Adrenal gland (tissue), 12 donors: ENCODE data around the gene MYOM3. TPM values are rescaled to one million over a fixed set of nuclear protein-coding genes. Genes with fewer than 3 reads are reported as not detected.
A peak's percentile ranks its signal among the peaks of the same experiment; 100 is the strongest.

ENCODE experiments used
- DNase-seq, 7 donors: peaks; one replicate each; pipeline ENCODE4 v3.0.0-alpha.2; 2019 to 2020
- H3K27ac ChIP-seq, 5 donors: fragments of 200-600 bp; sonication (generic) in 4 of 5; 1 replicate in 3 of 5; 2 replicates in 2 of 5; pipeline versions ENCODE4 v1.5.1 to v1.8.0; 2016 to 2020; ENCODE audit warnings: mild to moderate bottlenecking in 1 of 5
- H3K27me3 ChIP-seq: fragments of 200-600 bp; 2 replicates; pipeline ENCODE4 v1.8.0; 2021
- H3K36me3 ChIP-seq, 2 donors: fragments of 200-600 bp; replicated peaks in 1 of 2; 1 replicate in 1 of 2; 2 replicates in 1 of 2; pipeline versions ENCODE4 v1.5.1 to v1.8.0; 2018 to 2022
- H3K4me1 ChIP-seq, 2 donors: fragments of 200-600 bp; replicated peaks in 1 of 2; 1 replicate in 1 of 2; 2 replicates in 1 of 2; pipeline versions ENCODE4 v1.5.1 to v1.8.0; 2018 to 2021
- H3K4me3 ChIP-seq, 4 donors: fragments of 200-600 bp; sonication (generic) in 3 of 4; one replicate each; pipeline ENCODE4 v1.5.1; 2016 to 2018
- H3K9me3 ChIP-seq, 3 donors: fragments of 200-600 bp; sonication (generic) in 1 of 3; replicated peaks in 1 of 3; 1 replicate in 2 of 3; 2 replicates in 1 of 3; pipeline versions ENCODE4 v1.5.1 to v1.8.0; 2016 to 2021
- POLR2A ChIP-seq, 2 donors: fragments of 450-650 bp; IDR thresholded peaks; one replicate each; pipeline ENCODE4 v1.6.1; 2017; ENCODE audit warnings: antibody characterized with exemption in 2 of 2, mild to moderate bottlenecking in 2 of 2, moderate library complexity in 1 of 2
- WGBS, 4 donors: extraction: QIAGEN DNeasy Blood & Tissue Kit in 2 of 4; methylation state at CpG; one replicate each; pipeline versions ENCODE4 v1.1.5 to v1.1.7; 2013 to 2017; 5-methylcytosine and 5-hydroxymethylcytosine counted together
- intact Hi-C, 2 donors: fragments of 100-400 bp; cut with DNase I; formaldehyde crosslinking; loops; one replicate each; pipeline versions ENCODE4 v1.14.1 to v1.15.0; 2022 to 2023
- polyA plus RNA-seq, 3 donors: library from polyadenylated mRNA; stranded (reverse); fragments of 200-250 nt in 2 of 3; fragments of 350-450 nt in 1 of 3; fragmentation: Illumina TruSeq in 1 of 3; extraction: RNeasy Lipid Tissue Mini Kit (QIAGEN cat#74804) in 1 of 3; gene quantifications; one replicate each; pipeline ENCODE4 v1.2.3, GENCODE V29; 2013 to 2014
- total RNA-seq, 9 donors: library from RNA; depleted of rRNA in 4 of 9; stranded (reverse); fragments of >200 nt in 4 of 9; fragments of 120-200 nt in 1 of 9; fragmentation: NEBNext Ultra II Directional in 1 of 9; extraction: Animal tissue kit (Norgen Biotek cat#: 25700) in 1 of 9; gene quantifications; one replicate each; pipeline versions ENCODE4 v1.1.0 to v1.2.4, GENCODE V29; 2013 to 2023
- TF ChIP-seq, protein P1 (sequence below), 6 experiments: fragments of 450-650 bp in 4 of 6; fragments of 200-600 bp in 2 of 6; sonication (generic) in 1 of 6; IDR thresholded peaks; 1 replicate in 5 of 6; 2 replicates in 1 of 6; pipeline versions ENCODE4 v1.5.1 to v1.8.0; 2016 to 2021; ENCODE audit warnings: antibody characterized with exemption in 6 of 6, mild to moderate bottlenecking in 2 of 6, moderate library complexity in 1 of 6
- donor health status: healthy with polysubstance abuse.
- donor health status: Bipolar disorder and iron deficiency.
- donor health status: DM: yes; HTN: yes; CAD: no.
- donor health status: DM: no; HTN: no; CAD: no.
- donor health status: DM: no; HTN: no; CAD: no.
- donor health status: DM: yes; HTN: yes; CAD: no.

The MYOM3 gene
- total and polyA plus RNA-seq, 12 donors, result 0.09 to 7.0 (median 0.18) TPM

DNA sequence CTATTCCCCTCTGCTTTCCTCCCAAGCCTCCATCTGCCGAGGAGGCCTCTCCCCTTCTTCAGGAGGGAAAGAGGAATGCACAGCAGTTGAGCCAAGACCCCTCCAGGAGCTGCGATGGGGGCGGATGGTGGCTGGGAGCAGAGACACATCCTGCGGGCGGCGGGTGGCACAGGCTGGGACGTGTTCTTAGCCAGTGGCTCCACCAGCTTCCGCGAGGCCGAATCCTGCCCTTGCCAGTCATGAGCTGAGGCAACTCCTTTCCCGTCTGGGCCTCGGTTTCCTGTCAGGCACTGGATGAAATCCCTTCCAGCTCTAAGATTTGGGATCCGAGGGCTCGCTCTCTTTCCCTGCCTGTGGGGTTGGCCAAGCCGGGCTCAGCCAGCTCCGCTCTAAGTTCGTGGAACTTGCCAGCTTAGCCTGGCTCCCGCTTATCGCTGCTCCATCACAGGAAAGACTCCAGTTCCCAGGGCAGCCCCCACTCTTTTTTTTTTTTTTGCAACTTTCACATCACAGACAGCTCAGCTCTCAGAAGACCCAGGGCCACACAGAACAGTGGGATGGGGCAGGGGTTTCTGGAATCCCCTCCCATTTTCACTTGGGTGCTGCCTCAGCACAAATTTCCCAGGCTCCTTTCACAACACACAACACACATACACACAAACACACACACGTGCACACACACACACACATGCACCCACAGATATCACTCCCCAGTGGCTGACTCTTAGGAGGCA, 506 bp downstream of the MYOM3 start:
- H3K4me3 ChIP-seq, result no peak overlapping the region
- intact Hi-C loops, result no loop called here
- no peak for TF ChIP-seq POLR2A (IDR thresholded peaks at IDR 0.05)
- TF ChIP-seq, protein P1, sequence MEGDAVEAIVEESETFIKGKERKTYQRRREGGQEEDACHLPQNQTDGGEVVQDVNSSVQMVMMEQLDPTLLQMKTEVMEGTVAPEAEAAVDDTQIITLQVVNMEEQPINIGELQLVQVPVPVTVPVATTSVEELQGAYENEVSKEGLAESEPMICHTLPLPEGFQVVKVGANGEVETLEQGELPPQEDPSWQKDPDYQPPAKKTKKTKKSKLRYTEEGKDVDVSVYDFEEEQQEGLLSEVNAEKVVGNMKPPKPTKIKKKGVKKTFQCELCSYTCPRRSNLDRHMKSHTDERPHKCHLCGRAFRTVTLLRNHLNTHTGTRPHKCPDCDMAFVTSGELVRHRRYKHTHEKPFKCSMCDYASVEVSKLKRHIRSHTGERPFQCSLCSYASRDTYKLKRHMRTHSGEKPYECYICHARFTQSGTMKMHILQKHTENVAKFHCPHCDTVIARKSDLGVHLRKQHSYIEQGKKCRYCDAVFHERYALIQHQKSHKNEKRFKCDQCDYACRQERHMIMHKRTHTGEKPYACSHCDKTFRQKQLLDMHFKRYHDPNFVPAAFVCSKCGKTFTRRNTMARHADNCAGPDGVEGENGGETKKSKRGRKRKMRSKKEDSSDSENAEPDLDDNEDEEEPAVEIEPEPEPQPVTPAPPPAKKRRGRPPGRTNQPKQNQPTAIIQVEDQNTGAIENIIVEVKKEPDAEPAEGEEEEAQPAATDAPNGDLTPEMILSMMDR (IDR thresholded peaks at IDR 0.05), result no peak

DNA sequence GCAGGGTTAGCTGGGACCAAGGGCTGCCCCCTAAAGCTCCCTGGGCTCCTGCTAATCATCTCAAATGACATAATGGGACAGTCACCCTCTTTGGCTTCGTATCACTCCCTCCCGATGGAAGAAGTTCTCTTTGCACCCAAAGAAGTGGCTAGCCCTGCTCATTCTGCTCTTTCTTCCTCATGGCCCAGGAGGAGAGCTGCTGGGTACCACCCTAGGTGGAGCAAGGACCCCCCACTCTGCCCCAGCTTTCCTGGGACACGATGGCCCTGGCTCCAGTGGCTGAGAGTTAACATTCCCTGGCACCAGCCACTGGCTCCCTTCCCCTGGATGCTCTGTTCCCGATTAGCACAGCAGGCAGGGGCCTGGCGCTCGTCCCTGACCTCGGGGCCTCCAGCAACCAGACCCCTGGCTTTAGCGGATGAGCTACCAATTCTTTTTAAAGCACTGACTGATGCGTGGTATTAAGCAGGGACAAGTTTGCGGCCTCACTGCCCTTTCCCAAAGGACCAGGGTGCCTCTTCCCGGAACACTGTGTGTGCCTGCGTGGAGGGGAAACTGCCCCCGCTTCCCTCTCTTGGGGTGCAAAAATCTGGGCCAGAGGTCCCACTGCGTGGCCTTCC, 1.2 kb downstream of the MYOM3 start:
- no peak for TF ChIP-seq POLR2A (IDR thresholded peaks at IDR 0.05)
- TF ChIP-seq, protein P1 (IDR thresholded peaks at IDR 0.05), result no peak
- H3K27ac ChIP-seq, result no peak overlapping the region
- intact Hi-C loops, result no loop called here

More for the DNA sequence above, 506 bp downstream of the MYOM3 start:
- Histone ChIP-seq H3K36me3 (no peaks in the 10 kb centered on the region), H3K27me3 (no peaks in the 10 kb centered on the region), H3K9me3 (no peaks in the 10 kb centered on the region), H3K4me1 (peaks cover 0 to 5% of the 10 kb centered on the region in 2 donors), H3K27ac (no peak overlapping the region)
- 76 to 84% (median 79%) methylated on average over 20 of the region's 20 CpGs for WGBS, 4 donors
- DNase-seq, result no peak

DNA sequence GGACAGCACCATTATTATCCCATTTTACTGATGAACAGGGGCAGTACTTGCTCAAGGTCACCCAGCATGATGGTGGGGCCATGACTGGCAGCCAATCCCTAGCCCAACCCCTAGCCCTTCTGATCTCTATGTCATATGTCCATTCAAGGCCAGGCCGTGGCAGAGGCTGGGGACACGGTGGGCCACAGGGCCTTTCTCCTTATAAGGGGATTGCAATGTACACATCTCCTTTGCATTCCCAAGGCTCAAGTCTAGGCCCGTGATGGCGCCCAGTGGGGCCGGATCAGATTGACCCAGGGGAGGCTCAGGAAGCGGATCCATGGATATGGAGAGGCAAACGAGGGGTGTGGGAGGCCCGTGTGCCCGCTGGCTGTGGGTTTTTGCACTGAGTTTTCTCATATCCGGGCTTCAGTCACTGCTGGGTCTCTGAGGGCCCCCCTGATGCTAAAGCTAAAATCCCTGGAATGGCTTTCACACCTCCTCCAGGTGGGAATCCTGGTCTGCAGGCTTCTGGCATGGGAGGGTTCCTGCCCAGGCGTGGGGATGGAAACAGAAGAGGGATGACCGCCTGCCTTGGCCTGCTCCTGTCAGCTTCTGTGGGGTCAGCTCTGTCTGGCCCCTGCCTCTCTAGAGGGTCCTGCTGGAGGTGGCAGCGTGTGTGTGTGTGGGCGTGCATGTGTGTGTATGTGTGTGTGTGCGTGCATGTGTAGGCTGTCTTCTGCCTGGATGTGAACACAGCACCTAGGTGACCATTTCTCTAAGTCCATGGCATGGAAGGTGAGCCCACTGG, 2.1 kb downstream of the MYOM3 start:
- Histone ChIP-seq H3K36me3 (no peaks in the 10 kb centered on the region), H3K27ac (no peak overlapping the region), H3K9me3 (no peaks in the 10 kb centered on the region), H3K27me3 (no peaks in the 10 kb centered on the region), H3K4me1 (peaks cover 0 to 5% of the 10 kb centered on the region in 2 donors), H3K4me3 (no peak overlapping the region)
- 87 to 92% (median 88%) methylated on average over 10 to 15 of the region's 15 CpGs for WGBS, 4 donors
- no peak for DNase-seq
- TF ChIP-seq, protein P1 (IDR thresholded peaks at IDR 0.05), result no peak
- no peak for TF ChIP-seq POLR2A (IDR thresholded peaks at IDR 0.05)
- intact Hi-C loops, result no loop called here

More for the DNA sequence above, 1.2 kb downstream of the MYOM3 start:
- H3K4me3 ChIP-seq, result no peak overlapping the region
- WGBS, 4 donors, result 64 to 89% (median 77%) methylated on average over 11 to 14 of the region's 14 CpGs
- no peaks in the 10 kb centered on the region for H3K9me3 ChIP-seq
- H3K27me3 ChIP-seq, result no peaks in the 10 kb centered on the region
- no peaks in the 10 kb centered on the region for H3K36me3 ChIP-seq
- H3K4me1 ChIP-seq, result peaks cover 0 to 5% of the 10 kb centered on the region in 2 donors
- no peak for DNase-seq

DNA sequence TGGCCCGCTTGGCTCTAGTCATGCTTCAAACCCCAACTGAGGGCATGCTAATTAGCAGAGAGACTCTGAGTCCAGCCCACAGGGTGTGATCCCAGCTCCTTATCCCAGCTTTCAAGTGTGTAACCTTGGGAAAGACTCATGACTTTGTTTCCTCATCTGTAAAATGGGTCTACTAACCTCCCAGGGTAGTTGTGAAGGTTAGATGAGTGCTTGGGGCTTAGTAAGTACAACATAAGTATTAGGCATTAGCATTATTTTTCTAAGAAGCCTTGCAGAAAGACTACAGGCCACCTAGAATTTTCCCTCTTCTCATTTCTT, 2.8 kb downstream of the MYOM3 start:
- TF ChIP-seq POLR2A (IDR thresholded peaks at IDR 0.05), result no peak
- TF ChIP-seq, protein P1 (IDR thresholded peaks at IDR 0.05), result no peak
- DNase-seq, result no peak
- Histone ChIP-seq H3K36me3 (no peaks in the 10 kb centered on the region), H3K9me3 (no peaks in the 10 kb centered on the region), H3K27ac (peak overlapping the region in 2 of 5 donors; percentile 57 to 60), H3K4me3 (no peak overlapping the region), H3K27me3 (no peaks in the 10 kb centered on the region), H3K4me1 (peaks cover 0 to 5% of the 10 kb centered on the region in 2 donors)
- intact Hi-C loops, result no loop called here
- 44 to 90% (median 67%) methylated on average over 1 of the region's 1 CpG for WGBS, 4 donors
